Stomach (tissue), 4 donors: ENCODE data around the gene OR9Q1.

Experiments
- CTCF ChIP-seq, 7 experiments: fragments of 450-650 bp in 4 of 7; fragments of 200-600 bp in 3 of 7; sonication (generic) in 3 of 7; IDR thresholded peaks; one replicate each; pipeline ENCODE4 v1.5.1; 2016 to 2019; ENCODE audit warnings: antibody characterized with exemption in 7 of 7, control low read depth in 2 of 7, mild to moderate bottlenecking in 1 of 7
- POLR2A ChIP-seq, 4 donors: fragments of 450-650 bp; IDR thresholded peaks; one replicate each; pipeline ENCODE4 v1.6.1; 2016; ENCODE audit warnings: antibody characterized with exemption in 4 of 4, control low read depth in 2 of 4, mild to moderate bottlenecking in 1 of 4, moderate library complexity in 1 of 4

DNA sequence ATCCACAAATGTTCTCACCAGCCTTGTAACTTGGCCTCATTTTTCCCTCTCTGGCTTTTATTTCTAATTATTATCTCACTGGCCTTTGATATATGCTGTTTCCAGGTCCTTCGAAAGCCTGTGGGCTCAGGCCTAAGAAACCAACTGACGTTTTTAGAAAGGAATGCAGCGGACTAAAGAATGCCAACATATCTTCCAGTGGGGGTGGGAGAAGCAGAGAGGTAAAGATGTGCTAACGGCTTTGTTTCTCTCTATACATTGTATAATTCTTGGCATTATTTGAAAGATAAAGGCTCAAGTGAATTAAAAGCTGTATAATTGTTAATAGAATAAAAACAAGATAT lies 35.3 kb downstream of the OR9Q1 start:
- TF ChIP-seq POLR2A (IDR thresholded peaks at IDR 0.05) (no peak), CTCF (IDR thresholded peaks at IDR 0.05) (no peak)
